Endothelial cell of umbilical vein (primary cell): ENCODE results near the gene APBB2. TPM values are rescaled to one million over a fixed set of nuclear protein-coding genes. Genes with fewer than 3 reads are reported as not detected.

Experiments used
- BruUV-seq: library from RNA; stranded (reverse); fragments of 400-500 nt; replicated peaks from 2 replicates; lab custom pipeline; 2021; lab: Mats Ljungman, UMichigan
- CTCF ChIA-PET: fragments of 300-600, 350-600 bp; sonication (Branson Sonifier 250); formaldehyde crosslinking; loops from one replicate; lab custom pipeline; 2021; ENCODE audit warnings: antibody characterized with exemption, inconsistent platforms; lab: Charles Lee
- POLR2A ChIA-PET: fragments of 300-600, 350-600 bp; sonication (Branson Sonifier 250); formaldehyde crosslinking; loops from one replicate; lab custom pipeline; 2021; ENCODE audit warnings: antibody characterized with exemption, inconsistent platforms; lab: Charles Lee
- DNase-seq: peaks from one replicate; pipeline ENCODE4 v3.0.0-alpha.2; 2011; ENCODE audit warnings: low read depth, low spot score
- FAIRE-seq: peaks from 2 replicates; lab custom pipeline; 2011; peaks lifted over from hg19 to GRCh38; lab: Jason Lieb, UNC
- H2AFZ ChIP-seq: 2 replicates; pipeline ENCODE4 v1.6.0; 2012; ENCODE audit warnings: low read depth, low read length, control low read depth, inconsistent platforms
- H3K27ac ChIP-seq: 2 replicates; pipeline ENCODE4 v1.5.1; 2011; ENCODE audit warnings: low read depth, mild to moderate bottlenecking, control low read depth, low read length, moderate library complexity; ENCODE audit not compliant: insufficient read depth
- H3K27me3 ChIP-seq, 2 experiments: 2 replicates each; pipeline versions ENCODE4 v1.6.0 to v1.6.1; 2011; ENCODE audit warnings: low read length in 2 of 2, mixed read lengths in 1 of 2; ENCODE audit not compliant: control insufficient read depth in 2 of 2, insufficient read depth in 2 of 2
- H3K36me3 ChIP-seq, 2 experiments: 2 replicates in 1 of 2; 3 replicates in 1 of 2; pipeline ENCODE4 v1.5.1; 2011; ENCODE audit warnings: low read length in 2 of 2, mild to moderate bottlenecking in 1 of 2, moderate library complexity in 1 of 2; ENCODE audit not compliant: control insufficient read depth in 2 of 2, insufficient read depth in 2 of 2; ENCODE audit errors: extremely low read depth in 1 of 2
- H3K4me1 ChIP-seq: 3 replicates; pipeline ENCODE4 v1.5.1; 2011; ENCODE audit warnings: mild to moderate bottlenecking, low read length; ENCODE audit not compliant: control insufficient read depth, insufficient read depth; ENCODE audit errors: extremely low read depth
- H3K4me2 ChIP-seq: 2 replicates; pipeline ENCODE4 v1.6.1; 2011; ENCODE audit warnings: low read length, control low read depth, mixed read lengths; ENCODE audit not compliant: insufficient read depth
- H3K4me3 ChIP-seq, 3 experiments: fragments of 200-600 bp in 1 of 3; sonication (generic), shearing (Covaris generic) in 1 of 3; replicated peaks in 1 of 3; 2 replicates each; pipeline ENCODE4 v1.5.1; 2011 to 2016; ENCODE audit warnings: control low read depth in 3 of 3, low read length in 3 of 3, mild to moderate bottlenecking in 2 of 3, inconsistent platforms in 1 of 3, low read depth in 1 of 3, moderate library complexity in 1 of 3; ENCODE audit not compliant: insufficient read depth in 1 of 3
- H3K79me2 ChIP-seq: 2 replicates; pipeline ENCODE4 v1.6.0; 2012; ENCODE audit warnings: low read length, inconsistent platforms; ENCODE audit not compliant: control insufficient read depth, insufficient read depth
- H3K9ac ChIP-seq: replicated peaks from 2 replicates; pipeline ENCODE3; 2011; ENCODE audit warnings: low read length, control low read depth; ENCODE audit not compliant: insufficient read depth; ENCODE audit errors: extremely low read depth
- H3K9me1 ChIP-seq: replicated peaks from 3 replicates; pipeline ENCODE4 v1.6.0; 2011; ENCODE audit warnings: mild to moderate bottlenecking, low read length; ENCODE audit not compliant: control insufficient read depth, insufficient read depth; ENCODE audit errors: extremely low read depth
- H3K9me3 ChIP-seq: replicated peaks from 2 replicates; pipeline ENCODE4 v1.5.1; 2012; ENCODE audit warnings: low read length, inconsistent platforms; ENCODE audit not compliant: control insufficient read depth, insufficient read depth
- H4K20me1 ChIP-seq: replicated peaks from 2 replicates; pipeline ENCODE3; 2011; ENCODE audit warnings: mild to moderate bottlenecking, low read length; ENCODE audit not compliant: control insufficient read depth, insufficient read depth; ENCODE audit errors: extremely low read depth
- EZH2 ChIP-seq: IDR thresholded peaks from 2 replicates; pipeline ENCODE4 v1.6.1; 2012; ENCODE audit warnings: borderline replicate concordance, low read depth, mild to moderate bottlenecking, moderate library complexity, low read length, inconsistent platforms; ENCODE audit not compliant: severe bottlenecking
- FOS ChIP-seq: IDR thresholded peaks from 2 replicates; pipeline ENCODE4 v1.6.1; 2011; ENCODE audit warnings: mild to moderate bottlenecking, low read length, moderate library complexity, borderline replicate concordance; ENCODE audit not compliant: insufficient read depth
- GATA2 ChIP-seq: IDR thresholded peaks from 2 replicates; pipeline ENCODE4 v1.7.0; 2011; ENCODE audit warnings: low read depth, mild to moderate bottlenecking, moderate library complexity, mixed read lengths, low read length; ENCODE audit not compliant: insufficient read length, insufficient read depth
- JUN ChIP-seq: IDR thresholded peaks from 2 replicates; pipeline ENCODE4 v1.6.1; 2011; ENCODE audit warnings: borderline replicate concordance, low read depth; ENCODE audit not compliant: insufficient read length, insufficient read depth
- MYC ChIP-seq: IDR thresholded peaks from one replicate; pipeline ENCODE4 v1.6.1; 2011; ENCODE audit warnings: mild to moderate bottlenecking, low read depth, low read length
- POLR2A ChIP-seq: IDR thresholded peaks from 2 replicates; pipeline ENCODE4 v1.6.1; 2012; ENCODE audit warnings: low read depth, mild to moderate bottlenecking, control low read depth, low read length
- POLR2AphosphoS5 ChIP-seq: IDR thresholded peaks from 2 replicates; pipeline ENCODE4 v1.6.1; 2012; ENCODE audit warnings: low read depth, mild to moderate bottlenecking, control low read depth, low read length, moderate library complexity; ENCODE audit not compliant: insufficient read depth
- dilution Hi-C: fragments of 300-500 bp; cut with MboI; formaldehyde crosslinking; loops from one replicate; pipeline ENCODE4 v1.15.0; 2019; ENCODE audit warnings: low sequenced_read_pairs; ENCODE audit not compliant: extremely low pct_ligation_motif_present
- intact Hi-C: fragments of 100-400 bp; cut with micrococcal nuclease; formaldehyde crosslinking; loops from one replicate; pipeline ENCODE4 v1.10.0; 2022
- polyA plus RNA-seq, 4 experiments: library from polyadenylated mRNA; depleted of rRNA in 3 of 4; stranded (reverse) in 3 of 4; unstranded in 1 of 4; fragments of >200 nt; gene quantifications; 2 replicates each; pipeline versions ENCODE4 v1.2.1 to v1.2.3, GENCODE V29; 2011 to 2012; ENCODE audit warnings: missing spikeins in 1 of 4
- total RNA-seq: library from RNA; stranded (reverse); gene quantifications from 2 replicates; pipeline ENCODE4 v1.2.3, GENCODE V29; 2021
- TF ChIP-seq, protein P1 (sequence below), 2 donors: IDR thresholded peaks; 1 replicate in 1 of 2; 2 replicates in 1 of 2; pipeline ENCODE4 v1.5.1; 2011; ENCODE audit warnings: low read length in 2 of 2, mild to moderate bottlenecking in 2 of 2, moderate library complexity in 2 of 2, control low read depth in 1 of 2, inconsistent platforms in 1 of 2, low read depth in 1 of 2; ENCODE audit not compliant: insufficient read depth in 1 of 2; ENCODE audit errors: extremely low read depth in 1 of 2
- TF ChIP-seq, protein P2 (sequence below): IDR thresholded peaks from 2 replicates; pipeline ENCODE4 v1.6.1; 2011; ENCODE audit not compliant: insufficient read depth, insufficient read length

Gene APBB2
- total and polyA plus RNA-seq, 2 donors (not counting 3 experiments of a cell fraction or from before 2014, with no cell fraction given): 79.8 to 124 TPM

DNA sequence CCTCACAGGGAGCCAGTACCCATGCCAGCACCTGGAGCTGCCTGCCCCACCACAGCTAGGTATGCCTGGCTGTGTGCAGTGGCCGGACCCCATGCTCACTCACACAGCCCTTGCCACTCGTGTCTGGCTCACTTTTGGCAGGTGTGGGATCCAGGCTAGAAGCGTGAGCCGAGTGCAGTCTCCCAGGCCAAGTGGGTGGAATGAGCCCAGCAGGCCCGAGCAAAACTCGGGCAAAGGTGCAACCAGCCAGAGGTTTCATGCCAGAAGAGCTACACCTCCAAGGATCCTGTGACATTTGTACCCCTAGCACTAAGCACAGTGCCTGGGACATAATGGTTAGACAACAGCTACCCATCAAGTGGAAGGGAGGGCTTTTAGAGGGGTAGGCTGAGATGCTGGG is 246.8 kb downstream of the APBB2 start:
- no peaks in the 10 kb centered on the region for H4K20me1 ChIP-seq
- H3K4me1 ChIP-seq: no peaks in the 10 kb centered on the region
- no peak for FAIRE-seq
- H3K4me2 ChIP-seq: no peak overlapping the region
- no peaks in the 10 kb centered on the region for H3K9me3 ChIP-seq
- H3K9me1 ChIP-seq: no peaks in the 10 kb centered on the region
- intact Hi-C loops (no loop called here), dilution Hi-C loops (no loop called here)
- no peak overlapping the region for H3K4me3 ChIP-seq
- no TSS peak for BruUV-seq
- POLR2A ChIA-PET: no interaction called here
- H2AFZ ChIP-seq: no peak overlapping the region
- peaks cover 0 to 3% of the 10 kb centered on the region in 2 experiments for H3K36me3 ChIP-seq
- no peak overlapping the region for H3K27ac ChIP-seq
- no peaks in the 10 kb centered on the region for H3K27me3 ChIP-seq
- DNase-seq: no peak
- H3K9ac ChIP-seq: no peak overlapping the region
- CTCF ChIA-PET: interaction anchor here (0.8 to 1.6 kb wide), 5 partner anchors 9 to 291 kb away, joined by 3 to 12 read pairs (median 4); partner anchors contain the start of gene APBB2
- H3K79me2 ChIP-seq: peaks cover 35% of the 10 kb centered on the region
- TF ChIP-seq POLR2A (no peak), EZH2 (no peak), MYC (no peak), GATA2 (no peak), JUN (no peak), FOS (no peak), POLR2AphosphoS5 (no peak)
- TF ChIP-seq, protein P1, sequence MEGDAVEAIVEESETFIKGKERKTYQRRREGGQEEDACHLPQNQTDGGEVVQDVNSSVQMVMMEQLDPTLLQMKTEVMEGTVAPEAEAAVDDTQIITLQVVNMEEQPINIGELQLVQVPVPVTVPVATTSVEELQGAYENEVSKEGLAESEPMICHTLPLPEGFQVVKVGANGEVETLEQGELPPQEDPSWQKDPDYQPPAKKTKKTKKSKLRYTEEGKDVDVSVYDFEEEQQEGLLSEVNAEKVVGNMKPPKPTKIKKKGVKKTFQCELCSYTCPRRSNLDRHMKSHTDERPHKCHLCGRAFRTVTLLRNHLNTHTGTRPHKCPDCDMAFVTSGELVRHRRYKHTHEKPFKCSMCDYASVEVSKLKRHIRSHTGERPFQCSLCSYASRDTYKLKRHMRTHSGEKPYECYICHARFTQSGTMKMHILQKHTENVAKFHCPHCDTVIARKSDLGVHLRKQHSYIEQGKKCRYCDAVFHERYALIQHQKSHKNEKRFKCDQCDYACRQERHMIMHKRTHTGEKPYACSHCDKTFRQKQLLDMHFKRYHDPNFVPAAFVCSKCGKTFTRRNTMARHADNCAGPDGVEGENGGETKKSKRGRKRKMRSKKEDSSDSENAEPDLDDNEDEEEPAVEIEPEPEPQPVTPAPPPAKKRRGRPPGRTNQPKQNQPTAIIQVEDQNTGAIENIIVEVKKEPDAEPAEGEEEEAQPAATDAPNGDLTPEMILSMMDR (IDR thresholded peaks at IDR 0.05; ENCODE audit: extremely low read depth in 1 of 2, insufficient read depth in 1 of 2, low read depth in 1 of 2, low read length in 2 of 2): no peak
- TF ChIP-seq, protein P2, sequence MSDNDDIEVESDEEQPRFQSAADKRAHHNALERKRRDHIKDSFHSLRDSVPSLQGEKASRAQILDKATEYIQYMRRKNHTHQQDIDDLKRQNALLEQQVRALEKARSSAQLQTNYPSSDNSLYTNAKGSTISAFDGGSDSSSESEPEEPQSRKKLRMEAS: no peak
